ENCODE data around the gene STX1B.

GRCh38 chr16:31055613-31056012, 45.2 kb upstream of the STX1B start:
- TF ChIP-seq EZH2 (IDR thresholded peaks at IDR 0.05; ENCODE audit: borderline replicate concordance, low read length) (no peak), CTCF (IDR thresholded peaks at IDR 0.05; ENCODE audit: low read length) (no peak)
